Kidney tubule cell (primary cell): ENCODE data around the gene FAM222B.
A peak's percentile ranks its signal among the peaks of the same experiment; 100 is the strongest.
"Not testable (repeated sequence)": the region's sequence is repeated elsewhere in the genome, so short reads cannot be mapped to it uniquely, and the experiment has no call there.

ENCODE experiments used
- DNase-seq: peaks from one replicate; pipeline ENCODE4 v3.0.0-alpha.2; 2018; ENCODE audit warnings: low spot score

The FAM222B gene

GRCh38 chr17:28867276-28867675 is 24.7 kb upstream of the FAM222B start:
- DNase-seq: no peak

GRCh38 chr17:28865946-28866752 is 23.6 kb upstream of the FAM222B start:
- peak; percentile 44 for DNase-seq

- no peak for DNase-seq
Measured at GRCh38 chr17:28864991-28865849, 22.6 kb upstream of the FAM222B start.

- no peak for DNase-seq
Measured at GRCh38 chr17:28863953-28864352, 21.4 kb upstream of the FAM222B start.

- no peak for DNase-seq
Measured at GRCh38 chr17:28862561-28862960, 20.0 kb upstream of the FAM222B start.

GRCh38 chr17:28861393-28862203 is 19.0 kb upstream of the FAM222B start:
- DNase-seq: no peak

- no peak for DNase-seq
Measured at GRCh38 chr17:28860363-28860808, 17.8 kb upstream of the FAM222B start.

- no peak for DNase-seq
Measured at GRCh38 chr17:28858801-28859355, 16.3 kb upstream of the FAM222B start.

- no peak for DNase-seq
Measured at GRCh38 chr17:28857905-28858800, 15.6 kb upstream of the FAM222B start.

GRCh38 chr17:28856028-28856574 is 13.5 kb upstream of the FAM222B start:
- DNase-seq: no peak

GRCh38 chr17:28855336-28855679 is 12.7 kb upstream of the FAM222B start:
- DNase-seq: no peak

- peak; percentile 88 for DNase-seq
Measured at GRCh38 chr17:28854457-28855335, 12.1 kb upstream of the FAM222B start, which contains the start of gene ERAL1. Gene ERAL1, plus strand, starts transcription at chr17:28855016. Its CDS starts 19 bp downstream, at chr17:28855035.

- no peak for DNase-seq
Measured at GRCh38 chr17:28853295-28853694, 10.7 kb upstream of the FAM222B start.

GRCh38 chr17:28849281-28849680 is 6.7 kb upstream of the FAM222B start:
- DNase-seq: no peak

- DNase-seq: peak; percentile 13
Measured at GRCh38 chr17:28848667-28849066, 6.1 kb upstream of the FAM222B start.

GRCh38 chr17:28846699-28847098 is 4.1 kb upstream of the FAM222B start:
- DNase-seq: not testable (repeated sequence)

GRCh38 chr17:28846231-28846630 is 3.6 kb upstream of the FAM222B start:
- DNase-seq: no peak

- DNase-seq: no peak
Measured at GRCh38 chr17:28843816-28844148, 1.2 kb upstream of the FAM222B start.

- DNase-seq: peak; percentile 17
Measured at GRCh38 chr17:28841901-28842281, 699 bp downstream of the FAM222B start.

- DNase-seq: no peak
Measured at GRCh38 chr17:28839221-28839620, 3.4 kb downstream of the FAM222B start.
